IPS DF 6.9 (cell line): ENCODE results near the gene RSBN1L.

ENCODE experiments used
- DNase-seq: peaks from one replicate; pipeline ENCODE4 v3.0.0-alpha.2; 2013; ENCODE audit warnings: low read depth, low spot score
- H3K27ac ChIP-seq: one replicate; pipeline ENCODE4 v1.5.1; 2013; ENCODE audit warnings: low read length, control low read depth
- H3K27me3 ChIP-seq: 2 replicates; pipeline ENCODE4 v1.6.1; 2013; ENCODE audit warnings: mild to moderate bottlenecking, low read length; ENCODE audit not compliant: control insufficient read depth, insufficient read depth
- H3K36me3 ChIP-seq: 2 replicates; pipeline ENCODE4 v1.6.1; 2013; ENCODE audit warnings: low read length; ENCODE audit not compliant: control insufficient read depth, insufficient read depth
- H3K4me1 ChIP-seq: 2 replicates; pipeline ENCODE4 v1.6.1; 2013; ENCODE audit warnings: low read length; ENCODE audit not compliant: control insufficient read depth, insufficient read depth
- H3K4me3 ChIP-seq: 2 replicates; pipeline ENCODE4 v1.5.1; 2013; ENCODE audit warnings: mild to moderate bottlenecking, low read length
- H3K9me3 ChIP-seq: 2 replicates; pipeline ENCODE4 v1.6.1; 2013; ENCODE audit warnings: low read length, inconsistent platforms; ENCODE audit not compliant: control insufficient read depth, insufficient read depth
- WGBS: extraction: QIAGEN DNeasy Blood & Tissue Kit; methylation state at CpG from one replicate; pipeline ENCODE4 v1.1.7; 2013; ENCODE audit warnings: mixed read lengths, missing lambda C conversion rate; ENCODE audit not compliant: insufficient read length, insufficient coverage; 5-methylcytosine and 5-hydroxymethylcytosine counted together

Gene RSBN1L

GRCh38 chr7:77822269-77822668 lies 126.0 kb downstream of the RSBN1L start:
- Histone ChIP-seq H3K9me3 (no peaks in the 10 kb centered on the region), H3K36me3 (no peaks in the 10 kb centered on the region; the same call in 1 of the 2 replicates), H3K4me1 (no peaks in the 10 kb centered on the region), H3K27me3 (no peaks in the 10 kb centered on the region), H3K27ac (no peak overlapping the region), H3K4me3 (no peak overlapping the region)
- DNase-seq, result no peak
- WGBS, result no CpG with 5 or more reads among the region's 1 CpG

DNA sequence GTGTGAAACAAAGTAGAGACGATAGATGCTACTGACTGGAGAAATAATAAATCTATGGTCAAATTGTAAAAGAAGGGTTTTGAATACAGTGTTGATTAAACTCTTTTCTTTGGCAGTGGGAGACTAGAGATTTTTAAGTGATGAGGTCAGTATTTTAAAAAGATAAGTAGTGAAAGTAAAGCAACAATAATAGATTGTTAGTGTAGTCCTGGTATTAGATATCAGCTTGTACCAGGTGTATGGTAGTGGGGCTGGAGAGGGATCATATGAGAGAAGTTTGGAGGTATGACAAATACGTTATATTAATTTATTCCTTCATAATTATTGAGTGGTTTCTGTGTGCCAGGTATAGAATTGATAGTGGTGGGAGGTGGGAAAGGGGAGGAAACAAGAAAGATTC lies 127.5 kb downstream of the RSBN1L start:
- Histone ChIP-seq H3K27ac (no peak overlapping the region), H3K27me3 (no peaks in the 10 kb centered on the region), H3K36me3 (no peaks in the 10 kb centered on the region), H3K9me3 (no peaks in the 10 kb centered on the region), H3K4me3 (no peak overlapping the region), H3K4me1 (no peaks in the 10 kb centered on the region)
- 100% methylated on average over 1 of the region's 2 CpGs for WGBS
- DNase-seq, result no peak

GRCh38 chr7:77824636-77825035 lies 128.4 kb downstream of the RSBN1L start:
- WGBS, result no CpG with 5 or more reads among the region's 5 CpGs
- DNase-seq, result no peak
- Histone ChIP-seq H3K27me3 (no peaks in the 10 kb centered on the region), H3K4me1 (no peaks in the 10 kb centered on the region), H3K4me3 (no peak overlapping the region), H3K9me3 (no peaks in the 10 kb centered on the region), H3K36me3 (no peaks in the 10 kb centered on the region), H3K27ac (no peak overlapping the region)

- Histone ChIP-seq H3K27me3 (no peaks in the 10 kb centered on the region), H3K36me3 (no peaks in the 10 kb centered on the region), H3K9me3 (no peaks in the 10 kb centered on the region), H3K4me3 (no peak overlapping the region), H3K27ac (no peak overlapping the region), H3K4me1 (no peaks in the 10 kb centered on the region)
- WGBS, result no CpG with 5 or more reads among the region's 3 CpGs
- DNase-seq, result no peak
Observed at GRCh38 chr7:77825131-77825530, 128.9 kb downstream of the RSBN1L start.

DNA sequence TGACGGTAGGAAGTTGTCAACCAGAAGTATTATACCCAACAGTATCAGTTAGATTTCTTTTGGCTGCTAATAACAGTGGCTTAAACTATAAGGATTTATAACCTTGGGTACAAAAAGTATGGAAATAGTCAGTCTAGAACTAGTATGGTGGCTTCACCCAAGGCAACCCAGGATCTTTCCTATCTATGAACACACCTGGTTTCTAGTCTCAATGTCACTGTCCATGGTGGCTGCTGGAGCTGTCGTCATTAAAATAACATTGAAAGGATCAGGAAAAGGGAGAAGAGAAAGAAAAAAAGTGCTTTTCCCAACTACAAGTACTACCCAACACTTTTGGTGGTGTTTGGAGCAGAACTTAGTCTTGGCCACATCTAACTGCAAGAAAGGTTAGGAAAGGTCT lies 130.0 kb downstream of the RSBN1L start:
- DNase-seq, result no peak
- Histone ChIP-seq H3K4me1 (no peaks in the 10 kb centered on the region), H3K27ac (no peak overlapping the region), H3K27me3 (no peaks in the 10 kb centered on the region), H3K36me3 (no peaks in the 10 kb centered on the region), H3K9me3 (no peaks in the 10 kb centered on the region), H3K4me3 (no peak overlapping the region)
- no CpG with 5 or more reads among the region's 2 CpGs for WGBS

GRCh38 chr7:77827999-77828398 lies 131.7 kb downstream of the RSBN1L start:
- H3K4me3 ChIP-seq, result no peak overlapping the region
- H3K36me3 ChIP-seq, result no peaks in the 10 kb centered on the region
- no peaks in the 10 kb centered on the region for H3K4me1 ChIP-seq
- H3K27ac ChIP-seq, result no peak overlapping the region
- no peaks in the 10 kb centered on the region for H3K27me3 ChIP-seq
- DNase-seq, result no peak
- no peaks in the 10 kb centered on the region for H3K9me3 ChIP-seq
- no CpG with 5 or more reads among the region's 2 CpGs for WGBS

GRCh38 chr7:77830649-77831355 lies 134.5 kb downstream of the RSBN1L start:
- H3K9me3 ChIP-seq, result no peaks in the 10 kb centered on the region
- H3K27ac ChIP-seq, result no peak overlapping the region
- no CpG with 5 or more reads among the region's 8 CpGs for WGBS
- no peak for DNase-seq
- H3K27me3 ChIP-seq, result no peaks in the 10 kb centered on the region
- H3K36me3 ChIP-seq, result no peaks in the 10 kb centered on the region
- H3K4me3 ChIP-seq, result no peak overlapping the region
- H3K4me1 ChIP-seq, result no peaks in the 10 kb centered on the region

- Histone ChIP-seq H3K4me3 (no peak overlapping the region), H3K9me3 (no peaks in the 10 kb centered on the region), H3K27ac (no peak overlapping the region), H3K36me3 (no peaks in the 10 kb centered on the region), H3K27me3 (no peaks in the 10 kb centered on the region), H3K4me1 (no peaks in the 10 kb centered on the region)
- no peak for DNase-seq
- WGBS, result no CpG with 5 or more reads among the region's 7 CpGs
Observed at GRCh38 chr7:77831481-77831880, 135.2 kb downstream of the RSBN1L start.

GRCh38 chr7:77831953-77832352 lies 135.7 kb downstream of the RSBN1L start:
- no peak for DNase-seq
- WGBS, result no CpG with 5 or more reads among the region's 1 CpG
- H3K27me3 ChIP-seq, result no peaks in the 10 kb centered on the region
- H3K27ac ChIP-seq, result no peak overlapping the region
- no peak overlapping the region for H3K4me3 ChIP-seq
- H3K4me1 ChIP-seq, result no peaks in the 10 kb centered on the region
- no peaks in the 10 kb centered on the region for H3K36me3 ChIP-seq
- no peaks in the 10 kb centered on the region for H3K9me3 ChIP-seq
